Progenitor cell of endocrine pancreas (in vitro differentiated cells): Measurements from ENCODE around the gene CATSPERZ. TPM values are rescaled to one million over a fixed set of nuclear protein-coding genes. Genes with fewer than 3 reads are reported as not detected.
A peak's percentile ranks its signal among the peaks of the same experiment; 100 is the strongest.

Experiments used
- DNase-seq: peaks from one replicate; pipeline ENCODE4 v3.0.0; 2021; ENCODE audit warnings: low spot score; ENCODE audit not compliant: unreplicated experiment
- H3K27ac Mint-ChIP-seq: 2 replicates; pipeline ENCODE4 v1.8.0; 2021; ENCODE audit warnings: mild to moderate bottlenecking, moderate library complexity, mixed read lengths
- H3K27me3 Mint-ChIP-seq: 2 replicates; pipeline ENCODE4 v1.8.0; 2021; ENCODE audit warnings: mixed read lengths
- H3K36me3 Mint-ChIP-seq: 2 replicates; pipeline ENCODE4 v1.8.0; 2022; ENCODE audit warnings: mixed read lengths; ENCODE audit not compliant: insufficient read depth
- H3K4me1 Mint-ChIP-seq: 2 replicates; pipeline ENCODE4 v1.8.0; 2021; ENCODE audit warnings: low read depth, mixed read lengths
- H3K4me3 Mint-ChIP-seq: 2 replicates; pipeline ENCODE4 v1.8.0; 2021; ENCODE audit warnings: low read depth, mild to moderate bottlenecking, moderate library complexity, mixed read lengths
- H3K9me3 Mint-ChIP-seq: 2 replicates; pipeline ENCODE4 v1.8.0; 2021; ENCODE audit warnings: low read depth, mixed read lengths
- total RNA-seq: library from RNA; stranded (reverse); gene quantifications from 2 replicates; pipeline ENCODE4 v1.2.1, GENCODE V29; 2021
- TF ChIP-seq, protein P1 (sequence below): fragments of 200-600 bp; sonication (generic); IDR thresholded peaks from one replicate; pipeline ENCODE4 v1.5.0; 2021; ENCODE audit warnings: antibody characterized with exemption, mild to moderate bottlenecking; ENCODE audit not compliant: unreplicated experiment

CATSPERZ gene
- total RNA-seq, 1 donor from 2014 or later, result not detected

DNA sequence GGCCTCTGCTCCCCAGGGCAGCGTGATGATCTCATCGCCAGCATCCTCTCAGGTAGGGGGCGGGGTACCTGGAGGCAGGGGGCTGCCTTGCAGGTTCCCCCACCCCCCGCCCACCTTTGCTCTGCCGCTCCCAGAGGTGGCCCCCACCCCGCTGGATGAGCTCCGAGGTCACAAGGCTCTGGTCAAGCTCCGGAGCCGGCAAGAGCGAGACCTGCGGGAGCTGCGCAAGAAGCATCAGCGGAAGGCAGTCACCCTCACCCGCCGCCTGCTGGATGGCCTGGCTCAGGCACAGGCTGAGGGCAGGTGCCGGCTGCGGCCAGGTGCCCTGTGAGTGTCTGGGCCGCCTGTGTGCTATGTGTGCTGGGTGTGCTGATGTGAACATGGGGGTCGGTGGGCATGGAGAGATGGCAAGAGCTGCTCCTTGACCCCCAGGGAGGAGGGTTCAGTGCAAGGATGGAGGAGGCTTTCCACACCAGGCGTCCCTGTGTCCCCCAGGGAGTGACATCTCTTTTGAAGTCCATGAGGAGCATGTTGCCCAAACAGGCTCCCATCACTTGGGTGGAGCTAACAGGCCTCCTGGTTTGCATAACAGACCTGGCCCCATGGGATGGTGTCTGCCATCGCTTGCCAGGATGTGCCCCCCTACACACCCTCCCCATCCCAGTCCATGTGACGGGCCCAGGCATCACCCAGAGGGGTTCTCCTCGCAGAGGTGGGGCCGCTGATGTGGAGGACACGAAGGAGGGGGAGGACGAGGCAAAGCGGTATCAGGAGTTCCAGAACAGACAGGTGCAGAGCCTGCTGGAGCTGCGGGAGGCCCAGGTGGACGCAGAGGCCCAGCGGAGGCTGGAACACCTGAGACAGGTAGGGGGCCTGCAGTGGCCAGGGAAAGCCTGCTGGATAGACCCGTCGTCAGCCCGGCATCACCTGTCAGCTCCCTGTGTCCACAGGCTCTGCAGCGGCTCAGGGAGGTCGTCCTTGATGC lies 34.7 kb upstream of the CATSPERZ start:
- TF ChIP-seq, protein P1, sequence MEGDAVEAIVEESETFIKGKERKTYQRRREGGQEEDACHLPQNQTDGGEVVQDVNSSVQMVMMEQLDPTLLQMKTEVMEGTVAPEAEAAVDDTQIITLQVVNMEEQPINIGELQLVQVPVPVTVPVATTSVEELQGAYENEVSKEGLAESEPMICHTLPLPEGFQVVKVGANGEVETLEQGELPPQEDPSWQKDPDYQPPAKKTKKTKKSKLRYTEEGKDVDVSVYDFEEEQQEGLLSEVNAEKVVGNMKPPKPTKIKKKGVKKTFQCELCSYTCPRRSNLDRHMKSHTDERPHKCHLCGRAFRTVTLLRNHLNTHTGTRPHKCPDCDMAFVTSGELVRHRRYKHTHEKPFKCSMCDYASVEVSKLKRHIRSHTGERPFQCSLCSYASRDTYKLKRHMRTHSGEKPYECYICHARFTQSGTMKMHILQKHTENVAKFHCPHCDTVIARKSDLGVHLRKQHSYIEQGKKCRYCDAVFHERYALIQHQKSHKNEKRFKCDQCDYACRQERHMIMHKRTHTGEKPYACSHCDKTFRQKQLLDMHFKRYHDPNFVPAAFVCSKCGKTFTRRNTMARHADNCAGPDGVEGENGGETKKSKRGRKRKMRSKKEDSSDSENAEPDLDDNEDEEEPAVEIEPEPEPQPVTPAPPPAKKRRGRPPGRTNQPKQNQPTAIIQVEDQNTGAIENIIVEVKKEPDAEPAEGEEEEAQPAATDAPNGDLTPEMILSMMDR, result no peak
- no peaks in the 10 kb centered on the region for H3K27me3 Mint-ChIP-seq
- H3K36me3 Mint-ChIP-seq, result peaks cover 5% of the 10 kb centered on the region
- no peak overlapping the region for H3K27ac Mint-ChIP-seq
- H3K4me1 Mint-ChIP-seq, result peaks cover 8% of the 10 kb centered on the region
- no peak for DNase-seq
- no peaks in the 10 kb centered on the region for H3K9me3 Mint-ChIP-seq
- H3K4me3 Mint-ChIP-seq, result no peak overlapping the region

DNA sequence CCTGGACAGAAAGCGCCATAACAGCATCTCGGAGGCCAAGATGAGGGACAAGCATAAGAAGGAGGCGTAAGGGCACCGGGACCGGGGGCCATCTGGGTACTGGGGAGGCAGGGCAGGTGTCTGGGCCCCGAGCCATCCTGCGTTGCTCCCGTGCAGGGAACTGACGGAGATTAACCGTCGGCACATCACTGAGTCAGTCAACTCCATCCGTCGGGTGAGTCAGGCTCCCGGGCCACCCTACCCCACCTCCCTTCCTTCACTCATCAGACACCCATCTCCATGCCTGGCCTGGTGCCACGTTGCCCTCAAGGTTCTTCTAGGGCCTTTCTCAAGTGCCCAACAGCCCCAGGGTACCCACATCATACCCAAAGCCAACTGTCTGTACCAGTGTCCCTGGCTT lies 33.8 kb upstream of the CATSPERZ start:
- peaks cover 5% of the 10 kb centered on the region for H3K36me3 Mint-ChIP-seq
- DNase-seq, result no peak
- TF ChIP-seq, protein P1, result no peak
- H3K27ac Mint-ChIP-seq, result no peak overlapping the region
- peaks cover 8% of the 10 kb centered on the region for H3K4me1 Mint-ChIP-seq
- no peaks in the 10 kb centered on the region for H3K9me3 Mint-ChIP-seq
- H3K27me3 Mint-ChIP-seq, result no peaks in the 10 kb centered on the region
- no peak overlapping the region for H3K4me3 Mint-ChIP-seq

DNA sequence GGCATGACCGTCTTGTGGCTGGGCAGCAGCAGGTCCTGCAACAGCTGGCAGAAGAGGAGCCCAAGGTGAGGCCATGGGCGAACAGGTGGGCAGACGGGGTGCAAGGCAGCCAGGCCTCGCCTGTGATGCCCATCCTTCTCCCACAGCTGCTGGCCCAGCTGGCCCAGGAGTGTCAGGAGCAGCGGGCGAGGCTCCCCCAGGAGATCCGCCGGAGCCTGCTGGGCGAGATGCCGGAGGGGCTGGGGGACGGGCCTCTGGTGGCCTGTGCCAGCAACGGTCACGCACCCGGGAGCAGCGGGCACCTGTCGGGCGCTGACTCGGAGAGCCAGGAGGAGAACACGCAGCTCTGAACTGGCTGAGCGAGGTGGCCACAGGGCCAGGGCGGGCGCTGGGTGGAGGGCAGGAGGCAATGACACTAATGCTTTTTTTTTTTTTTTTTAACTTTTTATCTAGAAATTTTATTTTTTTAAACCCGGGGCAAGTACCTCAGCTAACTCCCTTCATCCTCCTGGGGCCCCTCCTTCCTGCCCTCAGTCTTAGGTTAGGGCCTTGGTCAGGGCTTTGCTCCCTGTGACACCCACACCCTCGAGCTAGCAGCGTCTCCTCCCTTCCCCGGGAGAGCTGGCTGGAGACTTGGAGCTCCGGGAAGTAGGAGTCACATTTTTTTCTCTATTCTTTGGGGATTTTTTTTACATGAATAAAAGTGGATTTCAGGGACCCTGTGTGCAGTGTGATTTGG lies 32.8 kb upstream of the CATSPERZ start:
- Mint-ChIP-seq H3K27me3 (no peaks in the 10 kb centered on the region), H3K27ac (no peak overlapping the region), H3K4me1 (peaks cover 12% of the 10 kb centered on the region), H3K9me3 (no peaks in the 10 kb centered on the region), H3K36me3 (peaks cover 5% of the 10 kb centered on the region), H3K4me3 (no peak overlapping the region)
- TF ChIP-seq, protein P1, result no peak
- DNase-seq, result no peak

DNA sequence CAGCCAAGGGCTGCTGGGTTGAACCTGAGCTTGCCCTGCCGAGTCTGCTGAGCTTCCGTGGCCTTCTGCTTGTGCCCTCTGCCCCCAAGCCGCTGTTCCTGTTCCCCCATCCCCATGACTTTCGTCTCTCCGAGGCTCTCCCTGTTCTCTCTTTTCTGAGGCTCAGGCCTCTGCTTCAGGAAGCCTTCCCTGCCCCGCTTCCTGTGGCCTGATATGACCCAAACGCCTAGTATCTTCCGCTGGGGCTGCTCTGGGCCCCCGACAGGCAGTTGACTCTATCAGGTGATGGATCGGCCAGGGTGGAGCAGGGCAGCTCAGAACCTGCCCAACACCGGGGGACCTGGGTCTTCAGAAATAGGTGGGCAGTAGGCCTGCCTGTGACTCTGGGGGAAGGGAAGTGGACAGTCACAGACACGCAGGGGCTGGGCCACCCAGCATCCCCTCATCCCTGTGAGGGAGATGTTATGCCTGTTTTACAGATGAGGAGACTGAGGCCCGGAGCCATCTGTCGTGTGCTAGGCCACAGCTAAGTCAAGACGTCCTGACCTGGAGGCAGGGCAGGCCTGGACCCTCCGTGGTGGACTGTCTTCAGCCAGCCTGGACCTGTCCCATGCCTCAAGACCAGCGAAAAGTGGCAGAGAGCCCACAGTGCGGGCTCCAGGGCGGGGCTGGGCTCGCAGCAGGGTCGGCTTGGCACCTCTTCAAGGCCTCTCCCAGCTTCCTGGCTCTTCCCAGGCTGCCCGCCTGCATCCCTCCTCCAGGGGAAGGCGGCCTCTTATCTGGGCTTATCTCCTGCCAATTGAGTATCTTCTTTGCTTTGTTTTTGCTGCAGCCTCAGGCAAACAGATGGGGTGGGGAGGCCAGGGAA lies 31.9 kb upstream of the CATSPERZ start:
- Mint-ChIP-seq H3K27ac (peak overlapping the region; percentile 90), H3K4me3 (peak overlapping the region; percentile 98), H3K4me1 (peaks cover 12% of the 10 kb centered on the region), H3K27me3 (no peaks in the 10 kb centered on the region), H3K9me3 (no peaks in the 10 kb centered on the region), H3K36me3 (peaks cover 2% of the 10 kb centered on the region)
- TF ChIP-seq, protein P1, result no peak
- DNase-seq, result no peak
